Astrocyte (in vitro differentiated cells and primary cell): ENCODE data around the gene SH2D3A. TPM values are rescaled to one million over a fixed set of nuclear protein-coding genes. Genes with fewer than 3 reads are reported as not detected.

Source experiments
- DNase-seq: peaks from one replicate; pipeline ENCODE4 v3.0.0-alpha.2; 2010; ENCODE audit warnings: low read depth
- FAIRE-seq: peaks from 2 replicates; lab custom pipeline; 2011; peaks lifted over from hg19 to GRCh38; lab: Jason Lieb, UNC
- H2AFZ ChIP-seq: 2 replicates; pipeline ENCODE4 v1.6.0; 2012; ENCODE audit warnings: low read depth, low read length, inconsistent platforms
- H3K27ac ChIP-seq: 2 replicates; pipeline ENCODE4 v1.5.1; 2011; ENCODE audit warnings: low read depth, low read length, inconsistent platforms
- H3K27me3 ChIP-seq: 2 replicates; pipeline ENCODE4 v1.6.0; 2011; ENCODE audit warnings: low read length, inconsistent platforms; ENCODE audit not compliant: insufficient read depth
- H3K36me3 ChIP-seq: 2 replicates; pipeline ENCODE4 v1.5.1; 2011; ENCODE audit warnings: low read length, inconsistent platforms; ENCODE audit not compliant: insufficient read depth
- H3K4me1 ChIP-seq: 2 replicates; pipeline ENCODE4 v1.5.1; 2011; ENCODE audit warnings: low read length, inconsistent platforms; ENCODE audit not compliant: insufficient read depth
- H3K4me2 ChIP-seq: 2 replicates; pipeline ENCODE4 v1.6.0; 2012; ENCODE audit warnings: low read length, inconsistent platforms
- H3K4me3 ChIP-seq: 2 replicates; pipeline ENCODE4 v1.5.1; 2011; ENCODE audit warnings: low read depth, mild to moderate bottlenecking, low read length, inconsistent platforms; ENCODE audit not compliant: insufficient read depth
- H3K79me2 ChIP-seq: 2 replicates; pipeline ENCODE4 v1.6.0; 2012; ENCODE audit warnings: mild to moderate bottlenecking, low read length, inconsistent platforms; ENCODE audit not compliant: insufficient read depth
- H3K9ac ChIP-seq: 2 replicates; pipeline ENCODE4 v1.6.0; 2012; ENCODE audit warnings: mild to moderate bottlenecking, low read length, inconsistent platforms
- H3K9me3 ChIP-seq: 2 replicates; pipeline ENCODE4 v1.5.1; 2012; ENCODE audit warnings: low read depth, mild to moderate bottlenecking, low read length, inconsistent platforms; ENCODE audit not compliant: insufficient read depth
- H4K20me1 ChIP-seq: 2 replicates; pipeline ENCODE4 v1.6.0; 2012; ENCODE audit warnings: low read length, inconsistent platforms; ENCODE audit not compliant: insufficient read depth
- H3K27ac Mint-ChIP-seq: one replicate; pipeline ENCODE4 v1.8.0; 2021; ENCODE audit warnings: mild to moderate bottlenecking, mixed read lengths; ENCODE audit not compliant: unreplicated experiment
- H3K27me3 Mint-ChIP-seq: one replicate; pipeline ENCODE4 v1.8.0; 2021; ENCODE audit warnings: low read depth, mixed read lengths; ENCODE audit not compliant: unreplicated experiment
- H3K36me3 Mint-ChIP-seq: one replicate; pipeline ENCODE4 v1.8.0; 2021; ENCODE audit warnings: low read depth, mixed read lengths; ENCODE audit not compliant: unreplicated experiment
- H3K4me1 Mint-ChIP-seq: one replicate; pipeline ENCODE4 v1.8.0; 2021; ENCODE audit warnings: low read depth, mixed read lengths; ENCODE audit not compliant: unreplicated experiment
- H3K4me3 Mint-ChIP-seq: one replicate; pipeline ENCODE4 v1.8.0; 2021; ENCODE audit warnings: mild to moderate bottlenecking, moderate library complexity, mixed read lengths; ENCODE audit not compliant: unreplicated experiment
- H3K9me3 Mint-ChIP-seq: one replicate; pipeline ENCODE4 v1.8.0; 2021; ENCODE audit warnings: mild to moderate bottlenecking, mixed read lengths; ENCODE audit not compliant: unreplicated experiment
- CTCF ChIP-seq: IDR thresholded peaks from 2 replicates; pipeline ENCODE4 v1.5.1; 2011; ENCODE audit warnings: low read depth, mild to moderate bottlenecking, inconsistent platforms, low read length, moderate library complexity; ENCODE audit not compliant: insufficient read depth
- EZH2 ChIP-seq: IDR thresholded peaks from 2 replicates; pipeline ENCODE4 v1.6.1; 2012; ENCODE audit warnings: mild to moderate bottlenecking, low read length, inconsistent platforms; ENCODE audit not compliant: insufficient read depth
- total RNA-seq: library from RNA; stranded (reverse); gene quantifications from 2 replicates; pipeline ENCODE4 v1.2.1, GENCODE V29; 2021

Gene SH2D3A
- total RNA-seq, 1 donor from 2014 or later, result 2.6 TPM

GRCh38 chr19:6745965-6746364, 21.3 kb downstream of the SH2D3A start:
- Mint-ChIP-seq H3K4me1 (peaks cover 23% of the 10 kb centered on the region), H3K9me3 (peaks cover 3% of the 10 kb centered on the region), H3K36me3 (peaks cover 19% of the 10 kb centered on the region), H3K4me3 (peak overlapping the region; percentile 66), H3K27ac (no peak overlapping the region), H3K27me3 (no peaks in the 10 kb centered on the region)
- Histone ChIP-seq H4K20me1 (peaks cover 22% of the 10 kb centered on the region), H3K4me3 (no peak overlapping the region), H3K27me3 (no peaks in the 10 kb centered on the region), H3K4me2 (no peak overlapping the region), H2AFZ (no peak overlapping the region), H3K36me3 (peaks cover 30% of the 10 kb centered on the region), H3K79me2 (peaks cover 17% of the 10 kb centered on the region), H3K9me3 (no peaks in the 10 kb centered on the region), H3K9ac (no peak overlapping the region), H3K4me1 (peaks cover 22% of the 10 kb centered on the region), H3K27ac (no peak overlapping the region)
- FAIRE-seq (no peak), DNase-seq (no peak)
- no peak for TF ChIP-seq CTCF
- TF ChIP-seq EZH2, result no peak

GRCh38 chr19:6744381-6745301, 22.6 kb downstream of the SH2D3A start:
- FAIRE-seq (no peak), DNase-seq (peak; percentile 72)
- Histone ChIP-seq H3K27ac (peak overlapping the region; percentile 80), H3K9me3 (no peaks in the 10 kb centered on the region), H3K4me2 (peak overlapping the region; percentile 83), H3K36me3 (peaks cover 26% of the 10 kb centered on the region), H3K4me3 (peak overlapping the region; percentile 24), H4K20me1 (peaks cover 22% of the 10 kb centered on the region), H3K4me1 (peaks cover 22% of the 10 kb centered on the region), H3K9ac (peak overlapping the region; percentile 65), H3K79me2 (peaks cover 29% of the 10 kb centered on the region), H2AFZ (peak overlapping the region; percentile 57), H3K27me3 (no peaks in the 10 kb centered on the region)
- Mint-ChIP-seq H3K9me3 (peaks cover 3% of the 10 kb centered on the region), H3K4me1 (peaks cover 22% of the 10 kb centered on the region), H3K27ac (peak overlapping the region; percentile 89), H3K4me3 (peak overlapping the region; percentile 72), H3K36me3 (peaks cover 17% of the 10 kb centered on the region), H3K27me3 (no peaks in the 10 kb centered on the region)
- TF ChIP-seq EZH2 (no peak), CTCF (no peak)
